ENCODE results near the gene PCGF3.

DNA sequence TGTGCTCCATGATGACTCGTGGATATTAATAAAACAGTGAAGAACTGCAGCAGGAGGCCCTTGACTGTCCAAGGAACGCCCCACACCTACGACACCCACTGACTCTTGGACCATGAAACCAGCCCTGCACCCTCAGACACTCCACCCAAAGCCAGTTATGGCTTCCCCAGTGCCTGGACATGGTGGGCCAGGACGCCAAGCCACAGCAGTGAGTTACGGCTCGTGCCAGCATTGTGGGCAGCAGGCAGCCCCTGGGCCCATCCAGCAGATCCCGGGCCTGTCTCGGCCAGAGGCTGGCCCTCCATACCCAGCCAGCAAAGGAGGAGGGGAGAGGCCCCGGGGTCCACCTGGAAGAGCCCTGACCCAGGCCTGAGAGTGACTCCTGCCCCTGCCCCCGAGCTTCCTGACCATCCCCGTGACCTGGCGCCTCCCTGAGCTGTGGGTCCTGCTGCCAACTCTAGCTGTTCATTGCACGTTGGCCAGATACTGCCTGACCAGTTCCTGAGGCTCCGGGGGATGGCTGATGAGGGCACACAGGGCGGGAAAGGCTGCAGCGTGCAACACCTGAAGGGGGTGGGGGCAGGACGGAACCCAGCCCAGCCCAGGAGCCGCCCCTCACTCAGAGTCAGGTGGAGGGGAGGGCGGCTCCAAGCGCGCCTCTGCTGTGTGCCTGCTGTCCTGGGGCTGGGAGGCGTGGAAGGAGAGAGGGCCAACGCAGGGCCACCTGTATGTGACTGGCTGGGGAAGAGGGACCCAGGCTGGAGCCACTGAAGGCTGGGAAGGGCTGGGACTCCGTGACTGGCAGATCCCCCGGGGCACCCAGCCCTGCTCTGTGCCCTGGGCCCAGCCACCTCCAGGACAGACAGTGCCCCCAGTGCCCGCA lies 17.4 kb upstream of the PCGF3 start:
- peak; percentile 19 for TF ChIP-seq POLR2A (IDR thresholded peaks at IDR 0.05)
- TF ChIP-seq, protein P1, sequence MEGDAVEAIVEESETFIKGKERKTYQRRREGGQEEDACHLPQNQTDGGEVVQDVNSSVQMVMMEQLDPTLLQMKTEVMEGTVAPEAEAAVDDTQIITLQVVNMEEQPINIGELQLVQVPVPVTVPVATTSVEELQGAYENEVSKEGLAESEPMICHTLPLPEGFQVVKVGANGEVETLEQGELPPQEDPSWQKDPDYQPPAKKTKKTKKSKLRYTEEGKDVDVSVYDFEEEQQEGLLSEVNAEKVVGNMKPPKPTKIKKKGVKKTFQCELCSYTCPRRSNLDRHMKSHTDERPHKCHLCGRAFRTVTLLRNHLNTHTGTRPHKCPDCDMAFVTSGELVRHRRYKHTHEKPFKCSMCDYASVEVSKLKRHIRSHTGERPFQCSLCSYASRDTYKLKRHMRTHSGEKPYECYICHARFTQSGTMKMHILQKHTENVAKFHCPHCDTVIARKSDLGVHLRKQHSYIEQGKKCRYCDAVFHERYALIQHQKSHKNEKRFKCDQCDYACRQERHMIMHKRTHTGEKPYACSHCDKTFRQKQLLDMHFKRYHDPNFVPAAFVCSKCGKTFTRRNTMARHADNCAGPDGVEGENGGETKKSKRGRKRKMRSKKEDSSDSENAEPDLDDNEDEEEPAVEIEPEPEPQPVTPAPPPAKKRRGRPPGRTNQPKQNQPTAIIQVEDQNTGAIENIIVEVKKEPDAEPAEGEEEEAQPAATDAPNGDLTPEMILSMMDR (IDR thresholded peaks at IDR 0.05), result no peak

Data from right lobe of liver (tissue), 4 donors.